HG03066 (cell line): ENCODE results near the gene IL17RC.
"Not testable (repeated sequence)": the region's sequence is repeated elsewhere in the genome, so short reads cannot be mapped to it uniquely, and the experiment has no call there.

Experiments
- ATAC-seq: cut with Tn5 transposase; IDR thresholded peaks from one replicate; pipeline ENCODE4 v1.9.1; 2021; ENCODE audit warnings: low read depth; ENCODE audit not compliant: unreplicated experiment

Gene IL17RC

GRCh38 chr3:9916734-9917680 lies at the start of gene IL17RC:
IL17RC (plus strand) TSS chr3:9917098; CDS start chr3:9917316, 218 bp downstream.
- ATAC-seq, result no peak

DNA sequence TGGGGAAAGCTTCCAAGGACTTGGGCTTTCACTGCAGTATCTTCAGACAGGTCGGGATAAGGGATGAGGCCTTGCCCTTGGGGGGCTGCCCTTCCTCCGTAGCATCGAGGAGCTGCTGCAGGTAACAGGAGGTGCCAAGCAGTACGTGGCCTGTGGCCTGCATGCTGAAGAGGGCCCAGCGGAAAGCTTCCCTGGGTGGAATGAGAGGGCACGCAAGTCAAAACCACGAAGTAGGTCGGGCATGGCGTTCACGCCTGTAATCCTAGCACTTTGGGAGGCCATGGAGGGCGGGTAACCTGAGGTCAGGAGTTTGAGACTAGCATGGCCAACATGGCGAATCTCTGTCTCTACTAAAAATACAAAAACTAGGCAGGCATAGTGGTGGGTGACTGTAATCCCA lies 49.8 kb upstream of the IL17RC start:
- no peak for ATAC-seq

DNA sequence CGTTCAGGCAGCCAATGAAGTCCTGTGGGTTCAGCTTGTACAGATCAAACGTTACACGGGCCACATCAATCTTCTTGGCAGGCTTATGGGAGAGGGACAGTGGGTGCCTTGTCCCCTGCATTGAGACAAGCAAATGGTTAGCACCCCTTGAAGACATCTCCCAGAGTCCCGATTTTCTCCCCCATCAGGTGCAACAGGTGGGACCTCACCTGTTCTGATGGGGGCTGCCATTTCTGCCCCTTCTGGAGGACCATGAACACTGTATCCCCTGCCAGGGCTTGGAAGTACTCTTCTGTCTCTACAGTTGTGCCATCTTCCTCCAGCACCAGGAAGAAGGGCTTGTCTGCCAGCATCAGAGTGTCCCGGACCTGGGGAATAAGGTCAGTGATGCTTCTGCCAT lies 46.9 kb upstream of the IL17RC start:
- ATAC-seq, result no peak

- no peak for ATAC-seq
Observed at GRCh38 chr3:9870978-9871377, 45.9 kb upstream of the IL17RC start.

- not testable (repeated sequence) for ATAC-seq
Observed at GRCh38 chr3:9872067-9872466, 44.8 kb upstream of the IL17RC start.

- no peak for ATAC-seq
Observed at GRCh38 chr3:9875448-9875847, 41.5 kb upstream of the IL17RC start.

DNA sequence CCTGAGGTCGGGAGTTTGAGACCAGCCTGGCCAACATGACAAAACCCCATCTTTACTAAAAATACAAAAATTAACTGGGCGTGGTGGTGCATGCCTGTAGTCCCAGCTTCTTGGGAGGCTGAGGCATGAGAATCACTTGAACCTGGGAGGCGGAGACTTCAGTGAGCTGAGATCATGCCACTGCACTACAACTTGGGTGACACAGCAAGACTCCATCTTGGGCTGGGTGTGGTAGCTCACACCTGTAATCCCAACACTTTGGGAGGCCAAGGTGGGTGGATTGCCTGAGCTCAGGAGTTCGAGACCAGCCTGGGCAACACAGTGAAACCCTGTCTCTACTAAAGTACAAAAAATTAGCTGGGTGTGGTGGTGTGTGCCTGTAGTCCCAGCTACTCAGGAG lies 40.6 kb upstream of the IL17RC start:
- ATAC-seq, result not testable (repeated sequence)

- ATAC-seq, result no peak
Observed at GRCh38 chr3:9876991-9877390, 39.9 kb upstream of the IL17RC start.

DNA sequence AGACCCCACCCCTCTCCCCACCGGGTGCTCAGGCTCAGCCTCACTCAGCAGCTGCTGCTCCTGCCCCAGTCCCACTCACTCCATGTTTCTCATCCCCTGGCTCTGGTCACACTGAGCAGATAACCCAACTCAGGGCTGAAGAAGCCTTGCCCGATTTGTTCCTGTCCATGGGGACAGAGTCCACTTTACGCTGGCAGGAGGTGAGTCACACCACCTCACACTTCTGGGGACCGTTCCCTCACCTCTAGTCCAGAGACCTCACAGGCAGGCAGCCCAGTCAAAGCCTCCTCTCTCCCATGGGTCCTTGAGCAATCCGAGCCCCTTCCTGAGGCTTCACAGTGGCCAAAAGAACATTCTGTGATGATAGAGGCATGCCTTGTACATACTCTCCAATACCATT lies 38.2 kb upstream of the IL17RC start:
- ATAC-seq, result no peak

- ATAC-seq, result no peak
Observed at GRCh38 chr3:9879830-9880549, 36.9 kb upstream of the IL17RC start, which contains the start of gene CIDEC. CIDEC (minus strand) TSS chr3:9880253; CDS start chr3:9878486, 1,767 bp downstream.

GRCh38 chr3:9881441-9881840 lies 35.5 kb upstream of the IL17RC start:
- no peak for ATAC-seq

DNA sequence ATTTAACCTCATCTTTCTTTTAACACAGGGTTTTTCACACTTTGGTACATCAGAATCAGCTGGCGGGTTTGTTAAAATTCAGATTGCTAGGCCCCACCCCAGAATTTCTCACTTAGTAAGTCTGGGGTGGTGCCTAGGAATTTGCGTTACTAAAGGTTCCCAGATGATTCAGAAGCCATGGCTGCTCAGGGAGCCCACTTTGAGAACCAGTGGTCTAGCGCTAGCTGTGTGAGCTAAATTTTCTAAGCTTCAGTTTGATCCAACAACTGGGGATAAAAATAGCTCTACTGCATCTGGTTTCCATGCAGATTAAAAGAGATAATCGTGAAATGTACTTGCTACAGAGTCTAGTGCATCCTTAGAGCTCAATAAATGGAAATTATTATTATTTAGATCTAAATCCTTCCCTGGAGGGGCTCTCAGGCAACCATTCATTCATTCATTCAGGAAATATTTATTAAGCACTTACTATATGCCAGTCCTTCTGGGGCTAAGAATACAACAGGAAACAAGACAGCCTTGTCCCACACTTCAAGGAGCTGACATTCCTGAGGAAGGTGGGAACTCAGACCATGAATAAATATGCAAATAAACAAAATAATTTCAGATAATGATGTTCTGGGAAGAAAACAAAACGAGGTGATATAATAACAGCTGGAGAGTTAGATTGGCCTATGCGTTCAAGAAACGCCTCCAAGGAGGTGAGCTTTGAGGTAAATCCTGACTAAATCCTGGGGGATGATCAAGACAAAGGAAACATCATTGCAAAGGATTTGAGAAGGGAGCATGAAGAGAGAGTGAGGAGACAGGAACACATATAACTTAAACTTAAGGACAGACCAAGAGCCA lies 33.0 kb upstream of the IL17RC start:
- no peak for ATAC-seq

DNA sequence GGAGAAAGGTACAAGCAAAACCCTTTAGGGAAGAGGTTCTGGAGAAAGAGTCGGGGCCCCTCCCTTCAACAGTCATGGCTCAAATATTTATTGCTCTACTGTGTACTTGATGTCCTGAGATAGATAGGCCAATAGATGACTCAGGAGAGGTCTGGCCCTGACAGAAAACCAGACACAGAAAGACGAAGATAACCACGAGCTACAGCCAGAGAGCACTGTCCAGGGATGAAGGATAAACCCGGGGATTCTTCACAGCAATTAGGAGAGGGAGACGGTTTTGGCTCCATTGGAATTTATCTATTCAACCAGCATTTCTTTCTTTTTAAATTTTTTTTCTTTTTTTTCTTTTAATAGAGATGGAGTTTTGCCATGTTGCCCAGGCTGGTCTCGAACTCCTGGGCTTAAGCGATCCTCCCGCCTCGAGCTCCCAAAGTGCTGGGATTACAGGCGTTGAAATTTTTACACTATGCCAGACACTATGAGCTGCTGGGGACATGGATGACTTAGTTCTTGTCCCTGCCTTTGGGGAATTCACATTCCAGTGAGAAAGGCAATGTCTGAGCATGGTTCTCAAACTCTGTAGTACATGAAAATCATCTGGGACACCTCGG lies 32.2 kb upstream of the IL17RC start:
- no peak for ATAC-seq

GRCh38 chr3:9886328-9886727 lies 30.6 kb upstream of the IL17RC start:
- ATAC-seq, result no peak

- no peak for ATAC-seq
Observed at GRCh38 chr3:9887480-9887879, 29.4 kb upstream of the IL17RC start.

DNA sequence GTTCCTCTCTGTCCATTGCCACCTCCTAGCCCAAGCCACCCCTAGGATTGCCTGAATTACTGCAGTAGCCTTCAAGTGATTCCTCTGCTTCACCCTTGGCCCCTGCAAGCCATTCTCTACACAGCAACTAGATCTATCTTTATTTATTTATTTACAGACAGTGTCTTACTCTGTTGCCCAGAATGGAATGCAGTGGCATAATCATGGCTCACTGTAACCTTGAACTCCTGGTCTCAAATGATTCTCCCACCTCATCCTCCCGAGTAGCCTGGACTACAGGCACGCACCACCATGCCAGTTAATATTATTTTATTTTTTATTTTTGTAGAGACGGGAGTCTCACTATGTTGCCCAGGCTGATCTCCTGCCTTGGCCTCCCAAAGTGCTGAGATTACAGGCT lies 28.4 kb upstream of the IL17RC start:
- no peak for ATAC-seq

- no peak for ATAC-seq
Observed at GRCh38 chr3:9889405-9889804, 27.5 kb upstream of the IL17RC start.

GRCh38 chr3:9890249-9891071 lies 26.4 kb upstream of the IL17RC start, which contains the start of gene JAGN1:
JAGN1 (plus strand) TSS chr3:9890610; CDS start chr3:9890723, 113 bp downstream.
- peak; percentile 77 for ATAC-seq

DNA sequence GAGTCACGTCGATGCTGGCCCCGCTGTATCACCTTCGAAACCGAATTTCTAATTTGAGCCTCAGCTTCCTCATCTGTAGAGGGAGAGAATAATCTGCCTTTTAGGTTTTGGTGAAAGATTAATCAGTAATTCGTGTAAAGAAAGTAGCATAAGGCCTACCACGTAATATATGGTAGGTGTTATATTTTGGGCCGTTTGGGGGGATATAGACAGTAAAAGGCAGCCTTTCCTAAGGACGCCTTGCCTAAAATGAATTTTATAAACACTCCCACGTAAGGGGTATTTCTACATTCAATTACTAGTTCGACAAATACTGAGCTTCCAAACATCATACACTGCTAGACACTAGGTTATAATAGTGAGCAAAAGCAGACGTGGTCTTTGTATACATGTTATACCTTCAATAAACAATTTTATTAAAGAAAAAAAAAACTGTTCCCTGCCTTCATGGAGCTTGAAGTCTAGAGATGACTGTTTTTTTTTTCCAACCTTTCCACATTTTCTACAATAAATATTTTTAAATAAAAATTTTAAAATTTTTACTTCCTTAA lies 25.8 kb upstream of the IL17RC start:
- no peak for ATAC-seq
